ENCODE measurements around the gene EFCAB13. TPM values are rescaled to one million over a fixed set of nuclear protein-coding genes. Genes with fewer than 3 reads are reported as not detected.

The EFCAB13 gene
- total RNA-seq, 2 experiments from 2014 or later = 12.6 to 13.5 TPM

- ATAC-seq (ENCODE audit: poor library complexity) (no peak), DNase-seq (no peak)
- no peak overlapping the region for H3K4me3 ChIP-seq (ENCODE audit: low read length)
- H3K36me3 Mint-ChIP-seq (ENCODE audit: low read depth) = no peaks in the 10 kb centered on the region
- no peaks in the 10 kb centered on the region for H3K4me1 Mint-ChIP-seq (ENCODE audit: low read depth)
- ChIA-PET CTCF (no interaction called here), POLR2A (no interaction called here)
- H3K27ac ChIP-seq (ENCODE audit: low read depth in 1 of 2, low read length in 2 of 2) = no peak overlapping the region
- no peaks in the 10 kb centered on the region for H3K27me3 Mint-ChIP-seq
- intact Hi-C loops (cut with DNase I, micrococcal nuclease) = no loop called here
- TF ChIP-seq CTCF (IDR thresholded peaks at IDR 0.05) = no peak
- H3K9me3 Mint-ChIP-seq = no peaks in the 10 kb centered on the region
- H3K27ac Mint-ChIP-seq = no peak overlapping the region
- no peaks in the 10 kb centered on the region for H3K36me3 ChIP-seq (ENCODE audit: insufficient read depth, low read length)
- no peaks in the 10 kb centered on the region for H3K27me3 ChIP-seq (ENCODE audit: control insufficient read depth in 1 of 2, insufficient read depth in 2 of 2, low read length in 2 of 2)
- H3K9me3 ChIP-seq (ENCODE audit: control insufficient read depth in 1 of 2, insufficient read depth in 1 of 2, low read length in 2 of 2) = no peaks in the 10 kb centered on the region
- H3K4me3 Mint-ChIP-seq = no peak overlapping the region
- H3K4me1 ChIP-seq (ENCODE audit: insufficient read depth, low read length) = no peaks in the 10 kb centered on the region
These were observed 42.5 kb upstream of the EFCAB13 start for GRCh38 chr17:47281216-47281615.

GRCh38 chr17:47285003-47285402 lies 38.8 kb upstream of the EFCAB13 start:
- Mint-ChIP-seq H3K27ac (no peak overlapping the region), H3K27me3 (no peaks in the 10 kb centered on the region)

GRCh38 chr17:47286198-47286914 lies 37.4 kb upstream of the EFCAB13 start:
- no peaks in the 10 kb centered on the region for H3K27me3 ChIP-seq (ENCODE audit: control insufficient read depth in 1 of 2, insufficient read depth in 2 of 2, low read length in 2 of 2)
- H3K27me3 Mint-ChIP-seq = no peaks in the 10 kb centered on the region

More at GRCh38 chr17:47285003-47285402, 38.8 kb upstream of the EFCAB13 start:
- Mint-ChIP-seq H3K4me1 (ENCODE audit: low read depth) (no peaks in the 10 kb centered on the region), H3K4me3 (no peak overlapping the region), H3K9me3 (no peaks in the 10 kb centered on the region), H3K36me3 (ENCODE audit: low read depth) (no peaks in the 10 kb centered on the region)
- ATAC-seq (ENCODE audit: poor library complexity) (no peak), DNase-seq (no peak)
- Histone ChIP-seq H3K4me3 (ENCODE audit: low read length) (no peak overlapping the region), H3K27me3 (ENCODE audit: control insufficient read depth in 1 of 2, insufficient read depth in 2 of 2, low read length in 2 of 2) (no peaks in the 10 kb centered on the region), H3K4me1 (ENCODE audit: insufficient read depth, low read length) (no peaks in the 10 kb centered on the region), H3K9me3 (ENCODE audit: control insufficient read depth in 1 of 2, insufficient read depth in 1 of 2, low read length in 2 of 2) (no peaks in the 10 kb centered on the region), H3K36me3 (ENCODE audit: insufficient read depth, low read length) (no peaks in the 10 kb centered on the region), H3K27ac (ENCODE audit: low read depth in 1 of 2, low read length in 2 of 2) (no peak overlapping the region)
- ChIA-PET CTCF (no interaction called here), POLR2A (no interaction called here)
- intact Hi-C loops (cut with DNase I, micrococcal nuclease) = no loop called here
- TF ChIP-seq CTCF (IDR thresholded peaks at IDR 0.05) = no peak

More at GRCh38 chr17:47286198-47286914, 37.4 kb upstream of the EFCAB13 start:
- no peaks in the 10 kb centered on the region for H3K36me3 Mint-ChIP-seq (ENCODE audit: low read depth)
- ATAC-seq (ENCODE audit: poor library complexity) (no peak), DNase-seq (no peak)
- Histone ChIP-seq H3K36me3 (ENCODE audit: insufficient read depth, low read length) (no peaks in the 10 kb centered on the region), H3K4me1 (ENCODE audit: insufficient read depth, low read length) (no peaks in the 10 kb centered on the region), H3K9me3 (ENCODE audit: control insufficient read depth in 1 of 2, insufficient read depth in 1 of 2, low read length in 2 of 2) (no peaks in the 10 kb centered on the region), H3K27ac (ENCODE audit: low read depth in 1 of 2, low read length in 2 of 2) (no peak overlapping the region), H3K4me3 (ENCODE audit: low read length) (no peak overlapping the region)
- TF ChIP-seq CTCF (IDR thresholded peaks at IDR 0.05) = no peak
- H3K4me1 Mint-ChIP-seq (ENCODE audit: low read depth) = no peaks in the 10 kb centered on the region
- intact Hi-C loops (cut with DNase I, micrococcal nuclease) = no loop called here
- ChIA-PET CTCF (no interaction called here), POLR2A (no interaction called here)
- H3K4me3 Mint-ChIP-seq = no peak overlapping the region
- no peak overlapping the region for H3K27ac Mint-ChIP-seq
- no peaks in the 10 kb centered on the region for H3K9me3 Mint-ChIP-seq

All from CD4-positive, alpha-beta T cell (primary cell).